ENCODE measurements around the gene NUDC.
A peak's percentile ranks its signal among the peaks of the same experiment; 100 is the strongest.

GRCh38 chr1:26900001-26900814 is 21.3 kb upstream of the NUDC start, which contains the start of gene GPATCH3:
- TF ChIP-seq POLR2A (IDR thresholded peaks at IDR 0.05) (peak in 1 of 2 donors; percentile 72), CTCF (IDR thresholded peaks at IDR 0.05) (peak in 1 of 6 experiments; percentile 8)
